HG03558 (cell line): Measurements from ENCODE around the gene NAALADL2.
"Not testable (repeated sequence)": the region's sequence is repeated elsewhere in the genome, so short reads cannot be mapped to it uniquely, and the experiment has no call there.

Experiments used
- ATAC-seq: cut with Tn5 transposase; IDR thresholded peaks from one replicate; pipeline ENCODE4 v1.9.1; 2021; ENCODE audit warnings: moderate number of reproducible peaks; ENCODE audit not compliant: unreplicated experiment; ENCODE audit errors: extremely low read depth

NAALADL2 gene

DNA sequence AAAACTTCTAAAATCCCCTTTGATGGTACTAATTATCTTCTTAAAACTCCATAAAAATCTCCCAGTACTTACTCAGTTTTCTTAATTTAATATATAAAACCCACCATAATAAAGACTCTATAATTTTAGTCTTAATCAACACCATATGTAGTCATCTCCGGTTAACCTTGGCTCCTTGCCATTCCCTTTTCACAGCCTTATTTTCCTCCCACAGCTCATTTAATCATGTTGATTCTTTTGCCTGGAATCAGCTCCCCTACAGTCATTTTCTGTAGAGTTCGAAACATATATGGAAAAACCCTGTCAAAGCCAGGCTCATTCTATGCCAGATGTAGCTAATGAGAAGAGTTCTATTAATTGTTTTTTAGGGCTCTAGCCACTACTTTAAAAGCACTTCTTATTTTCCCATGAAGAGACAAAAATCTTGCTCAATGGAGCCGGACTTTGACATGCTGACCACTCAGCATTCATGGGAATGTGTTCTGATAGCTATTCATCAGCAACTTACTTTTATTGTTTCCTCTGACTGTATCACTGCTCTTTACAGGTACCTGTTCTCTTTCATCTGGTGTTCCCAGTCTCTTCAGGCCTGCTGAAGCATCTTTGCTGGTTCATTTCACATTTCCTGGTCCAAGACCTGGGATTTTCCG, 573.4 kb downstream of the NAALADL2 start:
- no peak for ATAC-seq

- no peak for ATAC-seq
These were observed 574.0 kb downstream of the NAALADL2 start for GRCh38 chr3:175433026-175433674.

- no peak for ATAC-seq
These were observed 575.4 kb downstream of the NAALADL2 start for GRCh38 chr3:175434561-175434960.

DNA sequence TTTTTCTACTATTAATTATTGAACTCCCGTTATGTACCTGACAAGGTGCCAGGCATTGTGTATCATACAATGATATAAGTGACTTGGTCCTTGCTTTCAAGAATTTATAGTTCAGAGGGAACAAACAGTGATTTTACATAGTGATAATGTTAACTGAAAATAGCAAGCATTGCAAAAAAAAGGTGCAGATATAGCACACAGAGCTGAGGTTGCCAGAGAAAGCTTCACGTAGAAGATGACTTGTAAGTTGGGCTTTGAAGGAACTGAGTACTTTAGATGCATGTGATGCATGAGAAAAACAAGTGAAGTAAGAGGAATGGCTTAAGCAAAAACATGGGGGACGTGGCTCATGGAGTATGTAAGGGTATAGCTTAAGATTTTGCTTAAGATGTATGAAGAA, 584.5 kb downstream of the NAALADL2 start:
- no peak for ATAC-seq

DNA sequence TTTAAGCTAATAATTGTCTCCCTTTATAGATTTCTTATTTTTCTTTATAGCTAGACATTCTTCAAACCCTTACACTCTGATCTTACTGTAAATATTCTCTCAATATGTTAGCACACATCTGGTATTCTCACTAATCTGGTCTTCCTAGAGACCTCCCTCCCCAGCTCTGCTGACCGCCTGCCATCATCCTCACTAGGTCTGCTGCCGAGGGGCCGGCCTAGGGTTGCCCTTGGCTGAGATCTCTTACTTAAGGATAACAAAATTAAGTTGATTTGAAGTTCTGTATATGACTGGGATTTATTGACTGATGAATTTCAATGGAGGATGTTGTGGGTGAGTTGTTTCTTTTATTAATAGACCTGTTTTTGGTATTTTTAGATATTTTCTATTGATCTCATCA, 586.6 kb downstream of the NAALADL2 start:
- ATAC-seq = no peak

DNA sequence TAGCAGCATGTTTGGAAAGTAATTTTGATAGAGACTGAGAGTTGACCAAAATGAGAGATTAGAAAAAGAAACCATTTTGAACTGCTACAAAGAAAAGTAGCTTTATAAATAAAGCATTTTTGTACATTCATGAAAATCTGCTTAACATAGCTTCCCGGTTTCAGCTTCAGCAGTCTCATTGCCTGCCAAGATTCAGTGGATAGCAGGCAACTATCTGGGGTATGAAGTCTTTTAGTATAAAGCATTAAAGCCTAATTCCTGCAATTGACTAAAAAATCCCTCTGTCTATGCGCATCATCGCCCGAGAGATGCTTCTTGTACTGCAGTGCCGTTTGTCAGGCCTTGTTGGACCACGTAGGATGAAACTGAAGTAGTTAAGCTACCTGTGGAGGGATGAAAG, 588.4 kb downstream of the NAALADL2 start:
- no peak for ATAC-seq

DNA sequence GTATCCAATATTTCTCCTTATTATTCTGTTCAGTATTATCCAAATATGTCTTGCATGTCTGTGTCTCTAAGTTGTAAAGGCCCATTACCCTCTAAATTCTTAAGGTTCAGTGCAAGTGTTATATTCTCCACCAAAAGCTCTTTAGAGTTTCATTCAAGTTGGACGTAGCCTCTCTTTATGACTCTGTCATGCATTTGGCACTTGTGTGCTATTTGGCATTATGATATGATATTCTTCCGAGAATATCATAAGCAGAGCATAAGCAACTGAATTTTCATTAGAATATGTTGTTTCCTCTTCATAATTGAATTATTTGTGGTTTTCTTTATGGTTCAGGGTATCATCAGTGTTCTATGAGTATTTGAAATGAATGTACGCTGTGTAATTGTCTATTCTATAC, 594.2 kb downstream of the NAALADL2 start:
- no peak for ATAC-seq

GRCh38 chr3:175456466-175456865, 597.3 kb downstream of the NAALADL2 start:
- no peak for ATAC-seq

- ATAC-seq = no peak
These were observed 598.2 kb downstream of the NAALADL2 start for GRCh38 chr3:175457301-175457700.

- not testable (repeated sequence) for ATAC-seq
These were observed 601.8 kb downstream of the NAALADL2 start for GRCh38 chr3:175460849-175461399.

DNA sequence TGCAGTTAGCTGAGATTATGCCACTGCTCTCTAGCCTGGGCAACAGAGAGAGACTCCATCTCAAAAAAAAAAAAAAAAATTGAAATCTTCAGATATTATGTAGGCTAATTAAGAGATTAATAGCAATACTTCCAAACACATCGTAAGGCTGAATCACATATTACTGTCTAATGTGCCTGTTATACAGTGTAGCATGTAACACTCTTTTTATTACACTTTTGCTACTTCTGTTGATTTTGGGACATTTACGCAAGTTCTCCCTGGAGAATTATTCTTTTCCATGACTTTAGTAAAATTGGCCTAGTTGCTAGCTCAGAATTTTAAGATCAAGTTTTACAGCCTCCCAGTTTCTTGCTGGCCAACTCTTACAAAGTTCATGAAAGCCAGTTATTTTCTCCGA, 605.2 kb downstream of the NAALADL2 start:
- ATAC-seq = no peak

- no peak for ATAC-seq
These were observed 610.0 kb downstream of the NAALADL2 start for GRCh38 chr3:175469124-175469523.

DNA sequence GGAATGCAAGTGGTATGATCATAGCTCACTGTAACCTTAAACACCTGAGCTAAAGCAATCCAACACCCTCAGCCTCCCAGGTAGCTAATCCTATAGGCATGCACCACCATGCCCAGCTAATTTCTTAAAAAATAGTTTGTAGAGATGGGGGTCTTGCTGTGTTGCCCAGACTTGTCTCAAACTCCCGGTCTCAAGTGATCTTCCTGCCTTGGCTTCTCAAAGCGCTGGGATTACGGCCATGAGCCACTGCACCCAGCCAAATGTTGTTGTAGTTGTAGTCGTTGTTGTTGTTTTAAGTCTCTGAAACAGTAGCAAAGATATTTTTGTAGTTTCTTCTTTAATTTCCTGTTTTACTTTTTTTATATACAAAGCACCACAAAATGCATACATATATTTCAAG, 616.6 kb downstream of the NAALADL2 start:
- no peak for ATAC-seq

DNA sequence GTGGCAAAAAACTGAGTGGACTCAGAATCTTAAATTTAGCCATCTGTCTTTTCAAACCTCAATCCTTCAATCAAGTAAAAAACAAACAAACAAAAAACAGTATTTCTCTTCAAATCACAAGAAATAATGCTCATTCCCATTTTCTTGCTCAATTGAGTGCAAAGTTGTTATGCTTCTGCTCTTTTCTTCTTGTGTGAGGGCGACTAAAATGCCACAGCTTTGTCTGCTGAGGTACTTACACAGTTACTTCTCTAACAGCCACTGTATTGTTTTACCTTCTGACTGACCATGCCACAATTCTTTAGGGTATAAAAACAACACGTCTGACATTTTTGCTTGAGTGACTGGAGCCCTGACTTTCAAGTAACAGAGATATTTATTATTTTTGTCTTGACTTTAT, 617.4 kb downstream of the NAALADL2 start:
- ATAC-seq = no peak

GRCh38 chr3:175477651-175478224, 618.6 kb downstream of the NAALADL2 start:
- peak; percentile 94 for ATAC-seq

- ATAC-seq = no peak
These were observed 619.2 kb downstream of the NAALADL2 start for GRCh38 chr3:175478301-175478700.

GRCh38 chr3:175479175-175479574, 620.0 kb downstream of the NAALADL2 start:
- no peak for ATAC-seq

GRCh38 chr3:175479800-175480199, 620.7 kb downstream of the NAALADL2 start:
- no peak for ATAC-seq

GRCh38 chr3:175484666-175485065, 625.5 kb downstream of the NAALADL2 start:
- ATAC-seq = peak; percentile 36

- ATAC-seq = no peak
These were observed 626.3 kb downstream of the NAALADL2 start for GRCh38 chr3:175485436-175485835.

GRCh38 chr3:175486255-175486654, 627.1 kb downstream of the NAALADL2 start:
- peak; percentile 33 for ATAC-seq
